Measurements from ENCODE around the gene FHAD1.

FHAD1 gene

DNA sequence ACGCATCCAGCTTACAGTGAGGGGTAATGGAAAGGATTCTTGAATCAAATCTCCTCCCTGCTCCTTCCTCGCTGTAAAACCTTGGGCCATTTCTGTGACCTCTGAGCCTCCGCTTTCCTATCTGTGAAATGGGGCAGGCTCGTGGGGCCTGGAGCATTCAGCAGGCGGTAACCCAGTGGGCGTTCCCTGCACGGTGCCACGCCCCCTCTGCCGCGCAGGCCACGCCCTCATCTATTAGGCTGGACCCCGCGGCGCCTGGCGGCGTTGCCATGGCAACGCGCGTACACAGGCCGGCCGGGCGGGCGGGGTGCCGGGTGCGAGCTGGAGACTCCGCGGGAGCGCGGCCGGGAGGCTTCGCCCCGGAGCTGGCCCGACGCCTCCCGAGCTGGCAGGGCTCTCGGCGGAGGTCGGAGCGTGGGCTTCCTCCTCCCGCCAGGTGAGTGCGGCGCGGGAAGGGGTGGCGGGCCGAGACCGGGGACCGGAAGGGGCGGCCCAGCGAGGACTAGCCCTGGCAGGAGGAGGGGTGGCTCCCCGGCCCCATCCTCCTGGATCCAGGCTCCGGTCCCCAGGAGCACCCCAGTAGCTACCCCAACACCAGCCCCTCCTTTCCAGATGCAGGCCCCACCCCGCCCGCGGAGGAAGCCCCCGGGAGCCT lies at the start of gene FHAD1:
Gene FHAD1 (plus strand): TSS at position 264 of the 655 bp plus-strand sequence. CDS start 4,562 bp downstream, outside the sequence.
- no peak for TF ChIP-seq CTCF (IDR thresholded peaks at IDR 0.05)
- no peaks in the 10 kb centered on the region for H3K36me3 ChIP-seq (ENCODE audit: control insufficient read depth, insufficient read depth, low read length)
- no peaks in the 10 kb centered on the region for H3K27me3 ChIP-seq (ENCODE audit: control insufficient read depth, insufficient read depth, low read length)
- no peaks in the 10 kb centered on the region for H3K79me2 ChIP-seq
- no peaks in the 10 kb centered on the region for H3K9me3 ChIP-seq (ENCODE audit: control insufficient read depth, low read length)
- peak within 1 kb of the TSS; percentile 24 for H3K27ac ChIP-seq
- H3K4me1 ChIP-seq: no peaks in the 10 kb centered on the region
- H3K4me2 ChIP-seq (ENCODE audit: low read length): peak within 1 kb of the TSS; percentile 80
- H3K4me3 ChIP-seq (ENCODE audit: low read depth, low read length): peak within 1 kb of the TSS; percentile 56
- peak within 1 kb of the TSS; percentile 81 for H2AFZ ChIP-seq
- H3K9ac ChIP-seq: no peak within 1 kb of the TSS

- no peaks in the 10 kb centered on the region for H3K4me1 ChIP-seq
- H3K79me2 ChIP-seq: no peaks in the 10 kb centered on the region
- H3K4me2 ChIP-seq (ENCODE audit: low read length): no peak overlapping the region
- no peaks in the 10 kb centered on the region for H3K9me3 ChIP-seq (ENCODE audit: control insufficient read depth, low read length)
- no peak overlapping the region for H2AFZ ChIP-seq
- no peak for TF ChIP-seq CTCF (IDR thresholded peaks at IDR 0.05)
- no peak overlapping the region for H3K4me3 ChIP-seq (ENCODE audit: low read depth, low read length)
- no peaks in the 10 kb centered on the region for H3K36me3 ChIP-seq (ENCODE audit: control insufficient read depth, insufficient read depth, low read length)
- H3K9ac ChIP-seq: no peak overlapping the region
- H3K27ac ChIP-seq: no peak overlapping the region
- no peaks in the 10 kb centered on the region for H3K27me3 ChIP-seq (ENCODE audit: control insufficient read depth, insufficient read depth, low read length)
Measured at GRCh38 chr1:15197591-15198447, 49.2 kb upstream of the FHAD1 start.

- H3K27me3 ChIP-seq (ENCODE audit: control insufficient read depth, insufficient read depth, low read length): no peaks in the 10 kb centered on the region
- TF ChIP-seq CTCF (IDR thresholded peaks at IDR 0.05): no peak
- no peaks in the 10 kb centered on the region for H3K79me2 ChIP-seq
- H3K36me3 ChIP-seq (ENCODE audit: control insufficient read depth, insufficient read depth, low read length): no peaks in the 10 kb centered on the region
- no peaks in the 10 kb centered on the region for H3K4me1 ChIP-seq
- no peak overlapping the region for H2AFZ ChIP-seq
- no peak overlapping the region for H3K4me3 ChIP-seq (ENCODE audit: low read depth, low read length)
- no peaks in the 10 kb centered on the region for H3K9me3 ChIP-seq (ENCODE audit: control insufficient read depth, low read length)
- no peak overlapping the region for H3K9ac ChIP-seq
- H3K4me2 ChIP-seq (ENCODE audit: low read length): no peak overlapping the region
- no peak overlapping the region for H3K27ac ChIP-seq
Measured at GRCh38 chr1:15198684-15199083, 48.3 kb upstream of the FHAD1 start.

DNA sequence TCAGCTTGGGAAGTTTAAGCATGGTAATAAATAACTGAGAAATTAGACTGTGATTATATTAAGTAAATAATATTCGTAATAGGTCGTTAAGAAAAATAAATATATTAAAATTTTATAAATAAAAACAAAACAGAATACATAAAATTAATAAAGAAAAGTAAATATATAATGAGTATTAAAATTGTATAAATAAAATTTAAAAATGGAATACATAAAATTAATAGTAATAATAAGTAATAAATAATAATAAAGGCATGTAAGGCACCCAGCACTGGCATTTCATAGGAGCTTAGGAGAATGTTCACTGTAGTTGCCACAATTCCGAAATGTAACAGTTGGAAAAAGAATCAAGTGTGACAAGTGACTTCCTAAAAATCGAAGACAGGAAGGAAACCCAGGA lies 45.8 kb upstream of the FHAD1 start:
- Histone ChIP-seq H3K27ac (no peak overlapping the region), H3K9me3 (ENCODE audit: control insufficient read depth, low read length) (no peaks in the 10 kb centered on the region), H3K79me2 (no peaks in the 10 kb centered on the region), H3K9ac (no peak overlapping the region), H3K4me1 (no peaks in the 10 kb centered on the region), H3K36me3 (ENCODE audit: control insufficient read depth, insufficient read depth, low read length) (no peaks in the 10 kb centered on the region), H3K27me3 (ENCODE audit: control insufficient read depth, insufficient read depth, low read length) (no peaks in the 10 kb centered on the region), H3K4me3 (ENCODE audit: low read depth, low read length) (no peak overlapping the region), H3K4me2 (ENCODE audit: low read length) (no peak overlapping the region), H2AFZ (no peak overlapping the region)
- TF ChIP-seq CTCF (IDR thresholded peaks at IDR 0.05): no peak

Data from parathyroid adenoma (tissue), 2 donors.